ENCODE data around the gene DNAH7. TPM values are rescaled to one million over a fixed set of nuclear protein-coding genes. Genes with fewer than 3 reads are reported as not detected.

DNAH7 gene
- total and polyA plus RNA-seq, 2 of the 8 experiments (the other 6 are each of a cell fraction or from before 2014, with no cell fraction given) = 0.07 to 0.08 TPM

DNA sequence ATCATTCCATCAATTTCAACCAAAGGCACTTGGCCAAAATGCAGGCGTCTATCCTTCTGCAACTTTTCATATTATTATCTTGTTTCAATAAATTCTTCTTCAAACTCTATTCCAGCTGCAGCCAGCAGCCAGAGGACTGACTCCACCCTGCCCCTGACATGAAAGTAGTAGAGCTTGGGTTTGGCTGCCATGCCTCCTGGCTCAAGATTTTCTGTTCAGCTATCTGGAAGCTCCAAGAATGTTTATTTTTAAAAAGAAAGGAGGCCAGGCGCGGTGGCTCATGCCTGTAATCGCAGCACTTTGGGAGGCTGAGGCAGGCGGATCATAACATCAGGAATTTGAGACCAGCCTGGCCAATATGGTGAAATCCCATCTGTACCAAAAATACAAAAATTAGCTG lies 4.9 kb downstream of the DNAH7 start:
- H3K4me2 ChIP-seq (ENCODE audit: insufficient read depth in 1 of 2, low read depth in 2 of 2, low read length in 2 of 2) = no peak overlapping the region
- H3K27me3 ChIP-seq (replicated peaks in 1 of 4; ENCODE audit: control insufficient read depth in 3 of 4, extremely low read depth in 1 of 4, insufficient read depth in 3 of 4, low read length in 3 of 4) = no peaks in the 10 kb centered on the region
- H3K14ac ChIP-seq (ENCODE audit: insufficient read length) = no peak overlapping the region
- no peaks in the 10 kb centered on the region for H3K9me3 ChIP-seq (ENCODE audit: insufficient read depth in 2 of 2, low read depth in 1 of 2, low read length in 1 of 2)
- H2AFZ ChIP-seq (ENCODE audit: low read length) = no peak overlapping the region
- H3K18ac ChIP-seq (ENCODE audit: extremely low read depth, low read length) = no peak overlapping the region
- H4K20me1 ChIP-seq (replicated peaks in 1 of 2; ENCODE audit: control insufficient read depth in 1 of 2, insufficient read depth in 2 of 2, low read length in 2 of 2) = peaks cover 0 to 1% of the 10 kb centered on the region in 2 experiments
- H3K27ac ChIP-seq (ENCODE audit: low read depth, low read length) = no peak overlapping the region
- peaks cover 3% of the 10 kb centered on the region; the same call in 1 of the 2 replicates for H3K23me2 ChIP-seq (ENCODE audit: low read depth, low read length)
- no peaks in the 10 kb centered on the region for H3K36me3 ChIP-seq (ENCODE audit: control insufficient read depth in 2 of 4, insufficient read depth in 4 of 4, low read length in 3 of 4)
- no peak overlapping the region for H4K91ac ChIP-seq (replicated peaks; ENCODE audit: insufficient read length, low read length)
- 85% methylated on average over 5 of the region's 5 CpGs; no CpG with 5 or more reads in 1 of the 2 experiments for WGBS, 2 experiments (ENCODE audit: extremely low coverage in 1 of 2, insufficient coverage in 1 of 2, insufficient read length in 1 of 2, insufficient replicate concordance in 2 of 2, low coverage in 1 of 2, low lambda C conversion rate in 2 of 2, missing lambda C conversion rate in 1 of 2)
- no peak overlapping the region for H4K5ac ChIP-seq (ENCODE audit: insufficient read length, low read depth, low read length)
- no peak overlapping the region for H3K9ac ChIP-seq (replicated peaks in 1 of 4; ENCODE audit: extremely low read depth in 1 of 4, low read depth in 3 of 4, low read length in 3 of 4)
- no peak overlapping the region for H2BK15ac ChIP-seq (ENCODE audit: low read length)
- POLR2A ChIA-PET (ENCODE audit: partially characterized antibody) = no interaction called here
- H2BK20ac ChIP-seq (ENCODE audit: low read length) = no peak overlapping the region
- H3K56ac ChIP-seq (replicated peaks; ENCODE audit: insufficient read length, low read depth, low read length) = no peak overlapping the region
- DNase-seq (ENCODE audit: low read depth in 1 of 2, low spot score in 2 of 2) (no peak), FAIRE-seq (no peak)
- H2AK5ac ChIP-seq (ENCODE audit: low read depth, low read length) = no peak overlapping the region
- H4K8ac ChIP-seq (ENCODE audit: extremely low read depth, insufficient read depth, low read length) = no peak overlapping the region
- H3K4me1 ChIP-seq (replicated peaks in 1 of 4; ENCODE audit: control insufficient read depth in 3 of 4, insufficient read depth in 4 of 4, low read length in 3 of 4) = peaks cover 0 to 4% (median 1%) of the 10 kb centered on the region in 4 experiments; a peak in 4 of 7 replicates
- no peaks in the 10 kb centered on the region for H3K79me1 ChIP-seq (ENCODE audit: low read depth, low read length)
- no peak overlapping the region for H2BK12ac ChIP-seq (ENCODE audit: low read depth, low read length)
- no peak overlapping the region for H3K4ac ChIP-seq (replicated peaks; ENCODE audit: insufficient read length, low read depth, low read length)
- H3K79me2 ChIP-seq (ENCODE audit: control insufficient read depth in 1 of 2, insufficient read depth in 2 of 2, low read length in 2 of 2) = no peaks in the 10 kb centered on the region
- no peak overlapping the region for H2BK120ac ChIP-seq (replicated peaks; ENCODE audit: low read depth, low read length)
- H3K23ac ChIP-seq (ENCODE audit: insufficient read length) = no peak overlapping the region
- CTCF ChIA-PET (ENCODE audit: partially characterized antibody) = interaction anchor here (1.2 kb wide), 1 partner anchor 18 kb away, joined by 4 read pairs; no protein-coding TSS in a partner anchor
- no peak overlapping the region for H2BK5ac ChIP-seq (ENCODE audit: low read depth, low read length)
- no peak overlapping the region for H3K4me3 ChIP-seq (ENCODE audit: extremely low read depth in 1 of 4, insufficient read depth in 2 of 4, low read depth in 3 of 4, low read length in 4 of 4)
- TF ChIP-seq TBP (IDR thresholded peaks at IDR 0.05; ENCODE audit: low read depth, low read length) (no peak), SP4 (IDR thresholded peaks at IDR 0.05; ENCODE audit: low read length) (no peak), ASH2L (IDR thresholded peaks at IDR 0.05; ENCODE audit: low read length) (no peak), TEAD4 (IDR thresholded peaks at IDR 0.05; ENCODE audit: low read depth, low read length) (no peak), GABPA (IDR thresholded peaks at IDR 0.05; ENCODE audit: borderline replicate concordance, insufficient read depth, low read length) (no peak), TAF1 (IDR thresholded peaks at IDR 0.05; ENCODE audit: low read depth, low read length) (no peak), NANOG (IDR thresholded peaks at IDR 0.05; ENCODE audit: insufficient read depth, low read depth, low read length, poor library complexity, severe bottlenecking) (no peak), RFX5 (IDR thresholded peaks at IDR 0.05; ENCODE audit: borderline replicate concordance, low read depth, low read length) (no peak), BRCA1 (IDR thresholded peaks at IDR 0.05; ENCODE audit: low read depth, low read length) (no peak), JUND (IDR thresholded peaks at IDR 0.05; ENCODE audit: low read length) (no peak), KDM1A (IDR thresholded peaks at IDR 0.05; ENCODE audit: borderline replicate concordance, low read length) (no peak), CHD2 (IDR thresholded peaks at IDR 0.05; ENCODE audit: low read length) (no peak), EZH2 (IDR thresholded peaks at IDR 0.05; ENCODE audit: low read depth, low read length, severe bottlenecking) (no peak)
- TF ChIP-seq, protein P1, sequence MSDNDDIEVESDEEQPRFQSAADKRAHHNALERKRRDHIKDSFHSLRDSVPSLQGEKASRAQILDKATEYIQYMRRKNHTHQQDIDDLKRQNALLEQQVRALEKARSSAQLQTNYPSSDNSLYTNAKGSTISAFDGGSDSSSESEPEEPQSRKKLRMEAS (IDR thresholded peaks at IDR 0.05) = no peak
- TF ChIP-seq, protein P2, sequence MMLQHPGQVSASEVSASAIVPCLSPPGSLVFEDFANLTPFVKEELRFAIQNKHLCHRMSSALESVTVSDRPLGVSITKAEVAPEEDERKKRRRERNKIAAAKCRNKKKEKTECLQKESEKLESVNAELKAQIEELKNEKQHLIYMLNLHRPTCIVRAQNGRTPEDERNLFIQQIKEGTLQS (IDR thresholded peaks at IDR 0.05; ENCODE audit: insufficient read depth, low read depth, low read length) = no peak
